Parathyroid adenoma (tissue), 2 donors: ENCODE results near the gene IGFBP4.

Source experiments
- H2AFZ ChIP-seq: fragments of 300-600 bp; sonication (generic); one replicate; pipeline ENCODE4 v1.7.0; 2017; ENCODE audit warnings: antibody characterized with exemption, mild to moderate bottlenecking
- H3K27ac ChIP-seq: fragments of 300-600 bp; sonication (generic); one replicate; pipeline ENCODE4 v1.7.0; 2017
- H3K27me3 ChIP-seq: fragments of 300-600 bp; sonication (generic); one replicate; pipeline ENCODE4 v1.7.0; 2017; ENCODE audit warnings: low read length; ENCODE audit not compliant: control insufficient read depth, insufficient read depth
- H3K36me3 ChIP-seq: fragments of 300-600 bp; sonication (generic); one replicate; pipeline ENCODE4 v1.7.0; 2017; ENCODE audit warnings: low read length; ENCODE audit not compliant: control insufficient read depth, insufficient read depth
- H3K4me1 ChIP-seq: fragments of 300-600 bp; sonication (generic); one replicate; pipeline ENCODE4 v1.7.0; 2017; ENCODE audit warnings: control low read depth
- H3K4me2 ChIP-seq: fragments of 300-600 bp; sonication (generic); one replicate; pipeline ENCODE4 v1.7.0; 2017; ENCODE audit warnings: low read length
- H3K4me3 ChIP-seq: fragments of 300-600 bp; sonication (generic); one replicate; pipeline ENCODE4 v1.7.0; 2017; ENCODE audit warnings: low read depth, low read length
- H3K79me2 ChIP-seq: fragments of 300-600 bp; sonication (generic); one replicate; pipeline ENCODE4 v1.7.0; 2017; ENCODE audit warnings: control low read depth
- H3K9ac ChIP-seq: fragments of 300-600 bp; sonication (generic); one replicate; pipeline ENCODE4 v1.7.0; 2017; ENCODE audit warnings: mild to moderate bottlenecking
- H3K9me3 ChIP-seq: fragments of 300-600 bp; sonication (generic); one replicate; pipeline ENCODE4 v1.7.0; 2017; ENCODE audit warnings: low read length; ENCODE audit not compliant: control insufficient read depth
- CTCF ChIP-seq: fragments of 300-600 bp; sonication (generic); IDR thresholded peaks from one replicate; pipeline ENCODE4 v1.7.0; 2017; ENCODE audit warnings: antibody characterized with exemption, mild to moderate bottlenecking
- donor health status: primary hyperparathyroidism.

IGFBP4 gene

DNA sequence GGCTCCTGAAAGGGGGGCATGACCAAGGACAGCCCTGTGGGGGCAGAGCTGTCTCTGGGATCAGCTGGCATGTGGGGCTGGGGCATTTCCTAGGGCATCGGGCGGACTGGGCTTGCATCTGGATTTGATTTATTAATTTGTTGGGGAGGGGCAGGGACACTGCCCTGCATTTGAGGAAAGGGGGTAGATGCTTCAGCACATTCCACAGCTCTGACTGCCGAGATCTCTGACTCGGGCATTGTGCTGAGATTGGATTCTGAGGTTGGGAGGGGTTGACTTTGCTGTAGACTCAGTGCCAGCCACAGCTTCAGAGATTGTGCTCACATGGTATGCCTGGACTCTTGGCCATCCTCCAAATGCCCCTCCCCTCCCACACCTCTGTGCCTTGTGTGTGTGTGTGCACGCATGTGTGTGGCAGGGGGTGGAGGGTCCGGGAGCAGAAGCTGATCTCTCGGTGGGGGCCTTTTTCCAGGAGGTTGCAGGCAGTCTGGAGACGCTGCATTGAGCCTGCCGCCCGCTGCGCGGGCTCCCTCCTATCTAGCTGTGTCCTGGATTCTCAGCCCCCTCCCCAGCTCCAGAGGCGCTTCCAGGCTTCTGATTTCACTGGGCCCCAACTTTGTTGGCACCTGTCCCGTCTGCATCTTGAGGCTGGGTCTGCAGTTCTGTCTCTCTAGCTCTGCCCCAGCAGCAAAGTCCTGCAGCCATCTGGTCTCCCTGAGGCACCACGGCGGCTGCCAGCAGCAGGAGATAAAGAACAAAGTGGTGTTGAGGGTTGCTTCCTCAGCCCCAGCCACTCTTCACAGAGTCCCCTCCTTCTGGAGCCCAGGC lies 14.9 kb downstream of the IGFBP4 start:
- Histone ChIP-seq H2AFZ (no peak overlapping the region), H3K27me3 (no peaks in the 10 kb centered on the region), H3K27ac (no peak overlapping the region), H3K36me3 (no peaks in the 10 kb centered on the region), H3K4me1 (no peaks in the 10 kb centered on the region), H3K9me3 (no peaks in the 10 kb centered on the region), H3K4me3 (no peak overlapping the region), H3K4me2 (no peak overlapping the region), H3K9ac (no peak overlapping the region), H3K79me2 (no peaks in the 10 kb centered on the region)
- no peak for TF ChIP-seq CTCF

GRCh38 chr17:40458851-40459482 lies 15.7 kb downstream of the IGFBP4 start:
- no peak for TF ChIP-seq CTCF
- no peak overlapping the region for H3K4me3 ChIP-seq
- no peak overlapping the region for H2AFZ ChIP-seq
- H3K9me3 ChIP-seq = no peaks in the 10 kb centered on the region
- H3K4me2 ChIP-seq = no peak overlapping the region
- H3K4me1 ChIP-seq = no peaks in the 10 kb centered on the region
- no peak overlapping the region for H3K9ac ChIP-seq
- H3K79me2 ChIP-seq = no peaks in the 10 kb centered on the region
- no peak overlapping the region for H3K27ac ChIP-seq
- H3K27me3 ChIP-seq = no peaks in the 10 kb centered on the region
- H3K36me3 ChIP-seq = no peaks in the 10 kb centered on the region

DNA sequence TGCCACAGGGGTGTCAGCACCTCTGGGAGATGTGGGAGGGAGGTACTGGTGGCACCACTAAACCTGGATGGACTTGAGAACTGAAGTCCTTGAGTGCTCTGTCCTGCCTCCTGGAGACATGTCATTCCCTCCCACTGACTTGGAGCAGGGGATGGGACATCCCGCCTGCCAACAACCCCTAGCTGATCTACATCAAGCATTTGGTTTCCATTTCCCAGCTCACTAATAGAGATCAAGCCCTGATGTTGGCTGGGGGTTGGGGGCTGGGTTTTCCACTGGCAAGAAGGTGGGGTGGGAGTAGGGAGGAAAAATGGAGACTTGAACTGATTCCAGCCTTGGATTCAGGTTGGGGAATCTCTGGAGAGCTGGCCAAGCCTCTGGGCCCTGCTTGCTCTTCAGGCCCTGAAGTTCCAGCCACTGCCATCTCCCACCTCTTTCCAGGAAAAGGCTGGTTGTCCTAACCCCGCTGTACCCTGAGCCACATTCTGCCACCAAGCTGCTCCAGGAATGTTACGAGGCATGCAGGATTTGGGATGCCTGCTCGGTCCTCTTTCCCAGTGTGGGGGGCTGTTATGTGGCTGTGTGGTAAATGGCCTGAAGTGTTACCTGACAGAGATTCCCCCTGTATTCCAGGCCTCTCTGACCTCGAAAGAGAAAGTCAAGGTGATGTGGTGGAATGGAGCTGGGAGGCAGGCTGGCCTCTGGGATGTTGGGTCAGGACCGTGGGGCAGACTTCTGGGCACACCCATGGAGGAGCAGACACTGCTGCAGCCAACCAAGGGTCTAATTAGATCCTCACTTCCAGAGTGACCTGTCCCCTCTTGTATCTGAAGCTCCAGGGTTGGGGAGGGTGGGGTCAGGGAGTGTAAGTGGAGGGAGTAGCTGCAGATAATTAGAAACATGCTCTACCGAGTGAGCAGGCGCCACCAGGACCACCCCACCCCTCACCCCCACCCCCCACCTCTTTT lies 16.7 kb downstream of the IGFBP4 start:
- Histone ChIP-seq H2AFZ (no peak overlapping the region), H3K36me3 (no peaks in the 10 kb centered on the region), H3K4me2 (no peak overlapping the region), H3K9me3 (no peaks in the 10 kb centered on the region), H3K27me3 (no peaks in the 10 kb centered on the region), H3K9ac (no peak overlapping the region), H3K27ac (no peak overlapping the region), H3K79me2 (no peaks in the 10 kb centered on the region), H3K4me3 (no peak overlapping the region), H3K4me1 (no peaks in the 10 kb centered on the region)
- no peak for TF ChIP-seq CTCF

DNA sequence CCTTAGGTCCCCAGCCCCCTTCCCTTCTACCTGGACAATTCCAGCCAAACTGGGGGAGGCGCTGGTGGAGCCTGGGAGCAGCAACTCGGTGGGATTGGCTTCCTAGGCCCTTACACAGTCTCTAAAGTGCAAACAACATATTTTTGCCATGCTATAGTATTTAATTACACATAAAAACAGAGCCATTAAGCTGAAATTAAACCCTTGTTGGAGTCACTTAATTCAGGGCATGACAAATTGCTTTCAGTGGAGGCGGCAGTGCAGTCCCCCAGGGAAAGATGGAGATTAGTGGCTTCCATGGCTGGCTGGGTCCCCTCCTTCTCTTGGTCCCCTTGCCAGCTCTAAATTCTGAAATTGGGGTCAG lies 17.3 kb downstream of the IGFBP4 start:
- TF ChIP-seq CTCF = no peak
- Histone ChIP-seq H3K9me3 (no peaks in the 10 kb centered on the region), H3K27ac (no peak overlapping the region), H2AFZ (no peak overlapping the region), H3K79me2 (no peaks in the 10 kb centered on the region), H3K4me1 (no peaks in the 10 kb centered on the region), H3K4me3 (no peak overlapping the region), H3K27me3 (no peaks in the 10 kb centered on the region), H3K9ac (no peak overlapping the region), H3K4me2 (no peak overlapping the region), H3K36me3 (no peaks in the 10 kb centered on the region)
